Right lobe of liver (tissue), 4 donors: ENCODE results near the gene KCNK4.

Experiments
- CTCF ChIP-seq, 4 donors: fragments of 200-600 bp in 3 of 4; fragments of 450-650 bp in 1 of 4; IDR thresholded peaks; one replicate each; pipeline versions ENCODE4 v1.5.1 to v1.8.0; 2016 to 2022; ENCODE audit warnings: antibody characterized with exemption in 4 of 4, mild to moderate bottlenecking in 2 of 4
- POLR2A ChIP-seq: fragments of 450-650 bp; IDR thresholded peaks from one replicate; pipeline ENCODE4 v1.6.1; 2017; ENCODE audit warnings: antibody characterized with exemption, mild to moderate bottlenecking
- donor health status: DM: no; HTN: no; CAD: no.
- donor health status: DM: no; HTN: no; CAD: no.
- donor health status: DM: no; HTN: yes; CAD: no.

DNA sequence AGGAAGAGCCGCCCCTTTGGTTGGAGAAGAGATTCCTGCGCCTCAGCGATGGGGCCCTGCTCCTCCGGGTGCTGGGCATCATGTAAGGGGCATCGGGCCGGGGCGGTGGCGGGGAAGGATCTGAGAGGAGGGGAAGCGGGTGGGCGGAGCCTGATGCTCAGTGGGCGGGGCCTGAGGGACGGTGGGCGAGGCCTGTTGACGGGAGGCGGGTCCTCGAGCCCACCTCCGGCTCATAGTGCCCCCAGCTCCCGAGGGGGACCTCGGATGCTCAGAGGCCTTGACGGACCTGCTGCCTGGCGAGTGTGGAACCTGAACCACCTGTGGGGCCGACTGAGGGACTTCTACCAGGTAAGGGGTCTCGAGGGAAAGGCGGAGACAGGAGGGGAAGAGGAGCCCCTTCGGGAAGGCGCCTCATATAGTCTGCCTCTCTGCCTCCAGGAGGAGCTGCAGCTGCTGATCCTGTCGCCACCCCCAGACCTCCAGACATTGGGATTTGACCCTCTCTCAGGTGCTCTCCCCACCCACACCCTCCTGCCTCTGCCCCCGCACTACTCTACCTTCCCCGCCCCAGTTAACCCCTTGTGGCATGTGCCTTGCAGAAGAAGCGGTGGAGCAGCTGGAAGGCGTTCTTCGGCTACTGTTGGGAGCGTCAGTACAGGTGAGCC lies 49.7 kb downstream of the KCNK4 start:
- TF ChIP-seq CTCF (IDR thresholded peaks at IDR 0.05) (no peak), POLR2A (no peak)
